GM12892 (cell line): ENCODE results near the gene RASSF1.
"Not testable (repeated sequence)": the region's sequence is repeated elsewhere in the genome, so short reads cannot be mapped to it uniquely, and the experiment has no call there.

Experiments used
- POLR2A ChIP-seq: IDR thresholded peaks from 2 replicates; pipeline ENCODE4 v1.6.1; 2011; ENCODE audit warnings: low read depth, low read length, control low read depth
- POLR2AphosphoS5 ChIP-seq: IDR thresholded peaks from 2 replicates; pipeline ENCODE4 v1.6.1; 2011; ENCODE audit warnings: low read depth, low read length, control low read depth
- TAF1 ChIP-seq: IDR thresholded peaks from 2 replicates; pipeline ENCODE4 v1.6.1; 2011; ENCODE audit warnings: low read depth, mild to moderate bottlenecking, control low read depth, low read length, borderline replicate concordance

GRCh38 chr3:50284121-50284520, 56.5 kb downstream of the RASSF1 start:
- TF ChIP-seq TAF1, POLR2AphosphoS5, POLR2A: not testable (repeated sequence)
